PC-9 (cell line): ENCODE data around the gene RBMS1. TPM values are rescaled to one million over a fixed set of nuclear protein-coding genes. Genes with fewer than 3 reads are reported as not detected.

ENCODE experiments used
- BruUV-seq: library from RNA; stranded (reverse); fragments of 400-500 nt; replicated peaks from 2 replicates; lab custom pipeline; 2021; lab: Mats Ljungman, UMichigan
- CTCF ChIA-PET: fragments of 300-600 bp; sonication (Branson Sonifier 250); formaldehyde crosslinking; loops from one replicate; lab custom pipeline; 2022; ENCODE audit warnings: antibody characterized with exemption; lab: Charles Lee
- POLR2A ChIA-PET: fragments of 300-600 bp; sonication (Branson Sonifier 250); formaldehyde crosslinking; loops from one replicate; lab custom pipeline; 2022; ENCODE audit warnings: antibody characterized with exemption; ENCODE audit not compliant: unreplicated experiment; lab: Charles Lee
- DNase-seq, 2 experiments: peaks; one replicate each; pipeline versions ENCODE4 v3.0.0 to v3.0.0-alpha.2; 2015 to 2022; ENCODE audit warnings: mixed read lengths in 1 of 2
- H2AFZ ChIP-seq: fragments of 200-600 bp; sonication (generic); 2 replicates; pipeline ENCODE4 v1.8.1; 2017; ENCODE audit warnings: antibody characterized with exemption
- H3F3A ChIP-seq: fragments of 200-600 bp; sonication (generic); 2 replicates; pipeline ENCODE4 v1.8.1; 2017; ENCODE audit warnings: antibody characterized with exemption, mild to moderate bottlenecking, low read depth; ENCODE audit not compliant: insufficient read depth
- H3K27ac ChIP-seq: fragments of 200-600 bp; sonication (generic); 2 replicates; pipeline ENCODE4 v1.6.1; 2016; ENCODE audit warnings: mixed run types
- H3K27me3 ChIP-seq: fragments of 200-600 bp; sonication (generic); 2 replicates; pipeline ENCODE4 v1.6.1; 2016; ENCODE audit warnings: low read depth, mixed run types; ENCODE audit not compliant: insufficient read depth
- H3K36me3 ChIP-seq: fragments of 200-600 bp; sonication (generic); 2 replicates; pipeline ENCODE4 v1.6.1; 2016; ENCODE audit warnings: low read depth, mixed run types
- H3K4me1 ChIP-seq: fragments of 200-600 bp; sonication (generic); replicated peaks from 2 replicates; pipeline ENCODE4 v1.6.1; 2016; ENCODE audit warnings: mixed run types; ENCODE audit not compliant: insufficient read depth
- H3K4me2 ChIP-seq: fragments of 200-600 bp; sonication (generic); 2 replicates; pipeline ENCODE4 v1.6.1; 2017; ENCODE audit warnings: mixed run types
- H3K4me3 ChIP-seq: fragments of 200-600 bp; sonication (generic); 2 replicates; pipeline ENCODE4 v1.6.1; 2016; ENCODE audit warnings: mixed run types
- H3K79me2 ChIP-seq: fragments of 200-600 bp; sonication (generic); 2 replicates; pipeline ENCODE4 v1.6.1; 2017; ENCODE audit warnings: low read depth, mixed run types
- H3K9me2 ChIP-seq: fragments of 200-600 bp; sonication (generic); 2 replicates; pipeline ENCODE4 v1.8.1; 2017; ENCODE audit warnings: mild to moderate bottlenecking; ENCODE audit not compliant: insufficient read depth
- H3K9me3 ChIP-seq: fragments of 200-600 bp; sonication (generic); 2 replicates; pipeline ENCODE4 v1.8.1; 2016; ENCODE audit warnings: low read depth; ENCODE audit not compliant: insufficient read depth
- H4K20me1 ChIP-seq: fragments of 200-600 bp; sonication (generic); 2 replicates; pipeline ENCODE4 v1.8.1; 2017; ENCODE audit not compliant: insufficient read depth
- EZH2 ChIP-seq: fragments of 200-600 bp; sonication (generic); IDR thresholded peaks from 2 replicates; pipeline ENCODE4 v1.8.0; 2017; ENCODE audit warnings: antibody characterized with exemption, low read depth
- intact Hi-C: fragments of 100-400 bp; cut with micrococcal nuclease; formaldehyde crosslinking; loops from one replicate; pipeline ENCODE4 v1.10.0; 2022; ENCODE audit not compliant: unreplicated experiment
- total RNA-seq: library from RNA; stranded (reverse); gene quantifications from 2 replicates; pipeline ENCODE4 v1.2.3, GENCODE V29; 2021
- TF ChIP-seq, protein P1 (sequence below): fragments of 200-600 bp; sonication (generic); conservative IDR thresholded peaks from 2 replicates; pipeline ENCODE4 v1.6.1; 2017; ENCODE audit warnings: mixed run types, antibody characterized with exemption, mild to moderate bottlenecking, moderate library complexity

Gene RBMS1
- total RNA-seq, 1 experiment from 2014 or later, result 65.1 TPM

DNA sequence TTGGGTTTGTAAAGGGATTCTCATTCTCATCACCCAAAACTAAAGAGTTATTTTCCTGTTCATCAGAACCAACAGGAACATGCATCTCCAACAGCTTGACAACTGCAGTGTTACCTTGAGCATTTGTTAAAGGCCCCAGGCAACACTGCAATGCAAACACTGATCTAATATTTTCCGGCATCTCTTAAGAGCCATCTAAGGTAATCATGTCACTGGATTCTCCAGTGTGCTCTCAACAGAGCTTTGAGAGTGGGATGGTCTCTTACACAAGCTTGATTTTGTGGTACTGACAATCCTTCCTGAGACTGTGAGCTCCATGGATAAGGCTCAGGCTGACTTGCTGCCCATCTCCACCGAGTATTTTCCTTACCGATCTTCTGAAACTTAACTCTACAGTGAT lies 203.0 kb downstream of the RBMS1 start:
- Histone ChIP-seq H3K27me3 (no peaks in the 10 kb centered on the region), H3K9me2 (no peaks in the 10 kb centered on the region), H3K9me3 (no peaks in the 10 kb centered on the region), H3K36me3 (peaks cover 3% of the 10 kb centered on the region; the same call in 1 of the 2 replicates), H2AFZ (no peak overlapping the region), H3K4me3 (no peak overlapping the region), H3K27ac (no peak overlapping the region), H3F3A (no peaks in the 10 kb centered on the region), H3K4me1 (no peaks in the 10 kb centered on the region), H3K4me2 (no peak overlapping the region), H3K79me2 (no peaks in the 10 kb centered on the region), H4K20me1 (no peaks in the 10 kb centered on the region)
- intact Hi-C loops, result no loop called here
- POLR2A ChIA-PET, result no interaction called here
- TF ChIP-seq, protein P1, sequence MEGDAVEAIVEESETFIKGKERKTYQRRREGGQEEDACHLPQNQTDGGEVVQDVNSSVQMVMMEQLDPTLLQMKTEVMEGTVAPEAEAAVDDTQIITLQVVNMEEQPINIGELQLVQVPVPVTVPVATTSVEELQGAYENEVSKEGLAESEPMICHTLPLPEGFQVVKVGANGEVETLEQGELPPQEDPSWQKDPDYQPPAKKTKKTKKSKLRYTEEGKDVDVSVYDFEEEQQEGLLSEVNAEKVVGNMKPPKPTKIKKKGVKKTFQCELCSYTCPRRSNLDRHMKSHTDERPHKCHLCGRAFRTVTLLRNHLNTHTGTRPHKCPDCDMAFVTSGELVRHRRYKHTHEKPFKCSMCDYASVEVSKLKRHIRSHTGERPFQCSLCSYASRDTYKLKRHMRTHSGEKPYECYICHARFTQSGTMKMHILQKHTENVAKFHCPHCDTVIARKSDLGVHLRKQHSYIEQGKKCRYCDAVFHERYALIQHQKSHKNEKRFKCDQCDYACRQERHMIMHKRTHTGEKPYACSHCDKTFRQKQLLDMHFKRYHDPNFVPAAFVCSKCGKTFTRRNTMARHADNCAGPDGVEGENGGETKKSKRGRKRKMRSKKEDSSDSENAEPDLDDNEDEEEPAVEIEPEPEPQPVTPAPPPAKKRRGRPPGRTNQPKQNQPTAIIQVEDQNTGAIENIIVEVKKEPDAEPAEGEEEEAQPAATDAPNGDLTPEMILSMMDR, result no peak
- TF ChIP-seq EZH2, result no peak
- no peak for DNase-seq
- CTCF ChIA-PET, result interaction anchor here (0.6 kb wide), 1 partner anchor 20 kb away, joined by 3 read pairs; no protein-coding TSS in a partner anchor
- BruUV-seq, result no TSS peak

DNA sequence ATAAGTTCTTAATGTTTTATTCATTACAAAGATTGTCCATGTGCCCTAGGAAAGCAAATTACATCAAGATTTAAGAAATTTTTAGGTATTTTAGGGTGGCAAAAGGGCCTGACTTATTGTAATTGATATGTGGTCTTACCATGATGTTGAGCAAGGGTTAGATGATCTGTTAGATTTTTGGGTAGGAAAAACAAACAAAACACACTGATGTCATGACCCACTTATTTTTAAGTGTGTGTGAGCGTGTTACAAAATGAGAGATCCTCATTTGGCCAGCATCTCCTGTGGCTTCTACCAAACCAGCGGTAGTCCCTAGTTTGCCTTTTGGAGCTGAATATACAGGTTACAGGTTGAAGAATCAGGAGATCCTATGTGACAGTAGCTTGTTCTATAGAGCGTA lies 203.8 kb downstream of the RBMS1 start:
- no peak overlapping the region for H3K27ac ChIP-seq
- intact Hi-C loops, result no loop called here
- H3K4me1 ChIP-seq, result no peaks in the 10 kb centered on the region
- H3K9me3 ChIP-seq, result no peaks in the 10 kb centered on the region
- POLR2A ChIA-PET, result no interaction called here
- TF ChIP-seq, protein P1, result no peak
- TF ChIP-seq EZH2, result no peak
- CTCF ChIA-PET, result interaction anchor here (0.6 kb wide), 2 partner anchors 19 to 68 kb away, joined by 3 read pairs; no protein-coding TSS in a partner anchor
- DNase-seq, result no peak
- BruUV-seq, result no TSS peak
- H3K4me2 ChIP-seq, result no peak overlapping the region
- no peaks in the 10 kb centered on the region for H3K9me2 ChIP-seq
- H3K27me3 ChIP-seq, result no peaks in the 10 kb centered on the region
- H3K36me3 ChIP-seq, result peaks cover 3% of the 10 kb centered on the region
- H4K20me1 ChIP-seq, result no peaks in the 10 kb centered on the region
- H3K4me3 ChIP-seq, result no peak overlapping the region
- no peaks in the 10 kb centered on the region for H3K79me2 ChIP-seq
- H3F3A ChIP-seq, result no peaks in the 10 kb centered on the region
- H2AFZ ChIP-seq, result no peak overlapping the region

DNA sequence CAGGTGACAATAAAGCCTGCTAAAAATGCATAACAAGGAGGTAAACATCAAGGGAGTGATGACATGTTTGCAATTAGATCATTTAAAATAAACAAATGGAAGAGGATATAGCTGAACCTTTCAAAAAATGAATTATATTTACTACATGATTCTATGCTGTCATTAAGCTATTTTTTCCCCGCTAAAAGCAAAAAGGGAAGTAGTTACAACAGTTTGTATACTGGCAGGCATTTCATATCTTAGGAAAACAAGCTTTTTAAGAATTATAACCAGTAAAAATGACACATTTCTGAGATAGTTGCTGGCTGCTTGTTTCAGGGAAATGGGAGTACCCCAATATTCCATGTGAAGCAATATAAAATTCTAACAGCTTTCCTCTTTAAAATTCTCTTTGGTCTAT lies 204.5 kb downstream of the RBMS1 start:
- Histone ChIP-seq H2AFZ (no peak overlapping the region), H3K4me3 (no peak overlapping the region), H4K20me1 (no peaks in the 10 kb centered on the region), H3K27me3 (no peaks in the 10 kb centered on the region), H3K79me2 (no peaks in the 10 kb centered on the region), H3K4me2 (no peak overlapping the region), H3K4me1 (no peaks in the 10 kb centered on the region), H3F3A (no peaks in the 10 kb centered on the region), H3K27ac (no peak overlapping the region), H3K9me2 (no peaks in the 10 kb centered on the region), H3K36me3 (peaks cover 3% of the 10 kb centered on the region), H3K9me3 (no peaks in the 10 kb centered on the region)
- TF ChIP-seq EZH2, result no peak
- TF ChIP-seq, protein P1, result no peak
- BruUV-seq, result no TSS peak
- intact Hi-C loops, result no loop called here
- DNase-seq, result no peak
- ChIA-PET CTCF (interaction anchor here (0.6 kb wide), 1 partner anchor 68 kb away, joined by 3 read pairs; no protein-coding TSS in a partner anchor), POLR2A (interaction anchor here (0.7 kb wide), 1 partner anchor 715 kb away, joined by 4 read pairs; no protein-coding TSS in a partner anchor)
